Adrenal gland (tissue), 5 donors: ENCODE results near the gene SPRED2.

ENCODE experiments used
- POLR2A ChIP-seq, 2 donors: fragments of 450-650 bp; IDR thresholded peaks; one replicate each; pipeline ENCODE4 v1.6.1; 2017; ENCODE audit warnings: antibody characterized with exemption in 2 of 2, mild to moderate bottlenecking in 2 of 2, moderate library complexity in 1 of 2
- TF ChIP-seq, protein P1 (sequence below), 6 experiments: fragments of 450-650 bp in 4 of 6; fragments of 200-600 bp in 2 of 6; sonication (generic) in 1 of 6; IDR thresholded peaks; 1 replicate in 5 of 6; 2 replicates in 1 of 6; pipeline versions ENCODE4 v1.5.1 to v1.8.0; 2016 to 2021; ENCODE audit warnings: antibody characterized with exemption in 6 of 6, mild to moderate bottlenecking in 2 of 6, moderate library complexity in 1 of 6
- donor health status: DM: no; HTN: no; CAD: no.

DNA sequence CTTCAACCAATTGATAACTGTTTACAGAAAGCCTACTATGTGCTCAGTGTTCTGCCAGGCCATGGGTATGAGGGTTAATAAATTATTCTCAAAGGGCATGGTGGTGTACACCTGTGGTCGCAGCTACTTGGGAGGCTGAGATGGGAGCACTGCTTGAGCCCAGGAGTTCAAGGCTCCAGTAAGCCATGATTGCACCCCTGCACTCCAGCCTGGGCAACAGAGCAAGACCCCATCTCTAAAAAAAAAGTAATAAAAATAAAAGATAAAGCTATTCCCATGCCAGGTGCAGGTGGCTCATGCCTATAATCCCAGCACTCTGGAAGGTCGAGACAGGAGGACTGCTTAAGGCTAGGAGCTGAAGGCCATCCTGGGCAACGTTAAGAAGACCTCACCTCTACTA is 8.0 kb downstream of the SPRED2 start:
- TF ChIP-seq, protein P1, sequence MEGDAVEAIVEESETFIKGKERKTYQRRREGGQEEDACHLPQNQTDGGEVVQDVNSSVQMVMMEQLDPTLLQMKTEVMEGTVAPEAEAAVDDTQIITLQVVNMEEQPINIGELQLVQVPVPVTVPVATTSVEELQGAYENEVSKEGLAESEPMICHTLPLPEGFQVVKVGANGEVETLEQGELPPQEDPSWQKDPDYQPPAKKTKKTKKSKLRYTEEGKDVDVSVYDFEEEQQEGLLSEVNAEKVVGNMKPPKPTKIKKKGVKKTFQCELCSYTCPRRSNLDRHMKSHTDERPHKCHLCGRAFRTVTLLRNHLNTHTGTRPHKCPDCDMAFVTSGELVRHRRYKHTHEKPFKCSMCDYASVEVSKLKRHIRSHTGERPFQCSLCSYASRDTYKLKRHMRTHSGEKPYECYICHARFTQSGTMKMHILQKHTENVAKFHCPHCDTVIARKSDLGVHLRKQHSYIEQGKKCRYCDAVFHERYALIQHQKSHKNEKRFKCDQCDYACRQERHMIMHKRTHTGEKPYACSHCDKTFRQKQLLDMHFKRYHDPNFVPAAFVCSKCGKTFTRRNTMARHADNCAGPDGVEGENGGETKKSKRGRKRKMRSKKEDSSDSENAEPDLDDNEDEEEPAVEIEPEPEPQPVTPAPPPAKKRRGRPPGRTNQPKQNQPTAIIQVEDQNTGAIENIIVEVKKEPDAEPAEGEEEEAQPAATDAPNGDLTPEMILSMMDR (IDR thresholded peaks at IDR 0.05) = no peak
- no peak for TF ChIP-seq POLR2A (IDR thresholded peaks at IDR 0.05)
